Measurements from ENCODE around the gene HELB. TPM values are rescaled to one million over a fixed set of nuclear protein-coding genes. Genes with fewer than 3 reads are reported as not detected.

HELB gene
- total and polyA plus RNA-seq, 2 of the 8 experiments (the other 6 are each of a cell fraction or from before 2014, with no cell fraction given) = 1.8 to 7.6 TPM

DNA sequence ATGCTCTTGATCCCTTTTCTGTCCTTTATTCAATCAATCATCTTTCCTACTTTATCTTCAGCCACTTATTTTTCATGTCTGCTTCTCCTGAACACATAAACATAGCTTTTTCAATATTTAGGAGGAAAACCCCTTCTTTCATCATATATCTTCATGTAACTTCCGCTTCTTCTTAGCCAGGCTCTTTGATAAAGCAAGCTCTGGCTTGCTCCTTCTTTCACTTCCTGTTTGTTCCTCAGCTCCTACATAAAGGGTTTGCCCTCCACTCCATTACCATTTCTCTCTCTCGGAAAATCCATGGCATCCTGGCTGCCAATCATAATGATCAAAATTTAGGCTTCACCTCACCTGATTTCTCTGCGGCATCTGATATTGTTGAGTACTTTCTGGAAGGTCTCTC lies 33.7 kb upstream of the HELB start (continued):
- TF ChIP-seq KDM1A (IDR thresholded peaks at IDR 0.05; ENCODE audit: borderline replicate concordance, low read length) (no peak), ASH2L (IDR thresholded peaks at IDR 0.05; ENCODE audit: low read length) (no peak), CBX5 (IDR thresholded peaks at IDR 0.05; ENCODE audit: low read depth, low read length) (no peak), FOSL1 (IDR thresholded peaks at IDR 0.05; ENCODE audit: insufficient read depth, low read depth, low read length) (no peak), SP2 (IDR thresholded peaks at IDR 0.05; ENCODE audit: low read length) (no peak)
